Parathyroid adenoma (tissue), 2 donors: Measurements from ENCODE around the gene PRCP.

ENCODE experiments used
- H2AFZ ChIP-seq: fragments of 300-600 bp; sonication (generic); one replicate; pipeline ENCODE4 v1.7.0; 2017; ENCODE audit warnings: antibody characterized with exemption, mild to moderate bottlenecking
- H3K27ac ChIP-seq: fragments of 300-600 bp; sonication (generic); one replicate; pipeline ENCODE4 v1.7.0; 2017
- H3K27me3 ChIP-seq: fragments of 300-600 bp; sonication (generic); one replicate; pipeline ENCODE4 v1.7.0; 2017; ENCODE audit warnings: low read length; ENCODE audit not compliant: control insufficient read depth, insufficient read depth
- H3K36me3 ChIP-seq: fragments of 300-600 bp; sonication (generic); one replicate; pipeline ENCODE4 v1.7.0; 2017; ENCODE audit warnings: low read length; ENCODE audit not compliant: control insufficient read depth, insufficient read depth
- H3K4me1 ChIP-seq: fragments of 300-600 bp; sonication (generic); one replicate; pipeline ENCODE4 v1.7.0; 2017; ENCODE audit warnings: control low read depth
- H3K4me2 ChIP-seq: fragments of 300-600 bp; sonication (generic); one replicate; pipeline ENCODE4 v1.7.0; 2017; ENCODE audit warnings: low read length
- H3K4me3 ChIP-seq: fragments of 300-600 bp; sonication (generic); one replicate; pipeline ENCODE4 v1.7.0; 2017; ENCODE audit warnings: low read depth, low read length
- H3K79me2 ChIP-seq: fragments of 300-600 bp; sonication (generic); one replicate; pipeline ENCODE4 v1.7.0; 2017; ENCODE audit warnings: control low read depth
- H3K9ac ChIP-seq: fragments of 300-600 bp; sonication (generic); one replicate; pipeline ENCODE4 v1.7.0; 2017; ENCODE audit warnings: mild to moderate bottlenecking
- H3K9me3 ChIP-seq: fragments of 300-600 bp; sonication (generic); one replicate; pipeline ENCODE4 v1.7.0; 2017; ENCODE audit warnings: low read length; ENCODE audit not compliant: control insufficient read depth
- TF ChIP-seq, protein P1 (sequence below): fragments of 300-600 bp; sonication (generic); IDR thresholded peaks from one replicate; pipeline ENCODE4 v1.7.0; 2017; ENCODE audit warnings: antibody characterized with exemption, mild to moderate bottlenecking
- donor health status: primary hyperparathyroidism.

PRCP gene

DNA sequence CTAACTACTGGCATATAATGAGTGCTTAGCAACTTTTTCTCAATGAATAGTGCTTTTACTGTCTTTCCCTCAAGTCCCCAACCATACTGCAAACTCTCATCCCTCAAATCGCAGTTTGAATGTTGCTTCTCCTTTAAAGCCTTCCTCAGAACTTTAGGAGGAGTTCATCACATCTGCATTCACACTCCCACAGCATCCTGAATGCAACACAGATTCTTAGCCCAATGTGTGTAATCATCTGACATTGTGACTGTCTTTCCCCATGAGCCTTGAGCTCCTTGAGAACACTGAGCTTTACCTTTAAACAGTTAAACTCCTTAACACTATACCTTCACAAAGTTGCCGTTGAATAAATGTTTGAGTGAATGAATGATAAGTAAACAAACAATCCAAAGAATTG is 84.8 kb downstream of the PRCP start:
- Histone ChIP-seq H3K27me3 (no peaks in the 10 kb centered on the region), H3K36me3 (no peaks in the 10 kb centered on the region), H2AFZ (no peak overlapping the region), H3K9me3 (no peaks in the 10 kb centered on the region), H3K27ac (no peak overlapping the region), H3K9ac (no peak overlapping the region), H3K4me2 (no peak overlapping the region), H3K79me2 (no peaks in the 10 kb centered on the region), H3K4me1 (no peaks in the 10 kb centered on the region), H3K4me3 (no peak overlapping the region)
- TF ChIP-seq, protein P1, sequence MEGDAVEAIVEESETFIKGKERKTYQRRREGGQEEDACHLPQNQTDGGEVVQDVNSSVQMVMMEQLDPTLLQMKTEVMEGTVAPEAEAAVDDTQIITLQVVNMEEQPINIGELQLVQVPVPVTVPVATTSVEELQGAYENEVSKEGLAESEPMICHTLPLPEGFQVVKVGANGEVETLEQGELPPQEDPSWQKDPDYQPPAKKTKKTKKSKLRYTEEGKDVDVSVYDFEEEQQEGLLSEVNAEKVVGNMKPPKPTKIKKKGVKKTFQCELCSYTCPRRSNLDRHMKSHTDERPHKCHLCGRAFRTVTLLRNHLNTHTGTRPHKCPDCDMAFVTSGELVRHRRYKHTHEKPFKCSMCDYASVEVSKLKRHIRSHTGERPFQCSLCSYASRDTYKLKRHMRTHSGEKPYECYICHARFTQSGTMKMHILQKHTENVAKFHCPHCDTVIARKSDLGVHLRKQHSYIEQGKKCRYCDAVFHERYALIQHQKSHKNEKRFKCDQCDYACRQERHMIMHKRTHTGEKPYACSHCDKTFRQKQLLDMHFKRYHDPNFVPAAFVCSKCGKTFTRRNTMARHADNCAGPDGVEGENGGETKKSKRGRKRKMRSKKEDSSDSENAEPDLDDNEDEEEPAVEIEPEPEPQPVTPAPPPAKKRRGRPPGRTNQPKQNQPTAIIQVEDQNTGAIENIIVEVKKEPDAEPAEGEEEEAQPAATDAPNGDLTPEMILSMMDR = no peak

DNA sequence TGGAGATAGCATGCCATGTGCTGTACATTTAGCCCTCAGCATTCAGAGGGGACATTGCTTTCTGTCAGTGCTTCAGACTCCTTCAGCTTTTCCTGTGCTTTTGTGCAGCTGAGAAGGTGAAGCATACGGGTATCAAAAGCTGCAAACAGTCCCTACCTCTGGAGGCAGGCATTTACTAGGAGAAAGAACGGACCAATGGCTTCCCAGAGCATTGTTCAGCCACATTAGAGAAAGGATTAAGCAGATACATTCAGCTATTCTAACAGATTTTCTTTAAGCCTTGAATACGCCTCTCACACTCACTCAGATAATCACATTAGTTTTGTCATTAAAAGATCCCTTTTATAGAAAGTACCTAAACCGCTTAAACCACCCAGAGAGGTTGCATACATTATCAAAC is 85.9 kb downstream of the PRCP start:
- Histone ChIP-seq H3K9me3 (no peaks in the 10 kb centered on the region), H3K9ac (no peak overlapping the region), H3K79me2 (no peaks in the 10 kb centered on the region), H3K4me1 (no peaks in the 10 kb centered on the region), H3K4me3 (no peak overlapping the region), H3K36me3 (no peaks in the 10 kb centered on the region), H2AFZ (no peak overlapping the region), H3K27me3 (no peaks in the 10 kb centered on the region), H3K27ac (no peak overlapping the region), H3K4me2 (no peak overlapping the region)
- TF ChIP-seq, protein P1 = no peak

DNA sequence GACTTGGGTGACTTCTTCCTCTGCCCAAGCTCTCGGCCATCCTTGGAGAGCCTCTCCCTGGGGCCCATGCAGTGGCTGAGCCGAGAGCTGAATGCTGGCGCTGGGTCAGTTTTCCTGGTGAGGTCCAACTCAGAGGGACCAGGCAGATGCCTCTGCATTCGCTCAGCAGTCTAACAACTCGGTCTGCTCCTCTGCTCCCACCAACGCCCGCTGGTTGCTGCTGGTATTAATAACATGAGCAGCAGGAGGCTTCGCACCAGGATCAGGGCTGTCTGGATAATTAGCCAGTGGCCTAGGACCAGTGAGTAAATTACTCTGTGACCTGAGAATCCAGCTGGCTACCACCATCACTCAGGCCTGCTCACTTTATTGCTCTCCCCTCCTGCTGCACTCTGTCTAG is 88.9 kb downstream of the PRCP start:
- Histone ChIP-seq H3K9ac (no peak overlapping the region), H3K79me2 (no peaks in the 10 kb centered on the region), H3K36me3 (no peaks in the 10 kb centered on the region), H3K27ac (no peak overlapping the region), H3K9me3 (no peaks in the 10 kb centered on the region), H3K4me1 (no peaks in the 10 kb centered on the region), H3K4me2 (no peak overlapping the region), H3K27me3 (no peaks in the 10 kb centered on the region), H3K4me3 (no peak overlapping the region), H2AFZ (no peak overlapping the region)
- TF ChIP-seq, protein P1 = no peak

DNA sequence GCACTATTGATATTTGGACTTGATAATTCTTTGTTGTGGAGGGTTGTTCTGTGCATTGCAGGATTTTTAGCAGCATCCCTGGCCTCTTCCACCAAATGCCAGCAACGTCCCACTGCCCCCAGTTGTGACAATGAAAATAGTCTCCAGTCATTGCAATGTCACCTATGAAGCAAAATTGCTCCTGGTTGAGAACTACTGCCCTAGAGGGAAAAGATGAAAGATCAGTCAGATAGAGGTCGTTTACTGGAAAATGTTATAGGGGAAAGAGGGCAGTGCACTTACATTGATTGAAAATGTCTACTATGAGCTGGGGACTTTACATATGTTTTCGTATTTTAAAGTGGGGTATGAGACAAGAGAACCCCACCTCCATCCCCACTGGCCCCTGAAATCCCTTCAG is 89.5 kb downstream of the PRCP start:
- H3K9ac ChIP-seq = no peak overlapping the region
- H3K4me1 ChIP-seq = no peaks in the 10 kb centered on the region
- H3K27ac ChIP-seq = no peak overlapping the region
- H3K27me3 ChIP-seq = no peaks in the 10 kb centered on the region
- H3K36me3 ChIP-seq = no peaks in the 10 kb centered on the region
- TF ChIP-seq, protein P1 = no peak
- H3K4me3 ChIP-seq = no peak overlapping the region
- H2AFZ ChIP-seq = no peak overlapping the region
- H3K4me2 ChIP-seq = no peak overlapping the region
- no peaks in the 10 kb centered on the region for H3K9me3 ChIP-seq
- no peaks in the 10 kb centered on the region for H3K79me2 ChIP-seq

DNA sequence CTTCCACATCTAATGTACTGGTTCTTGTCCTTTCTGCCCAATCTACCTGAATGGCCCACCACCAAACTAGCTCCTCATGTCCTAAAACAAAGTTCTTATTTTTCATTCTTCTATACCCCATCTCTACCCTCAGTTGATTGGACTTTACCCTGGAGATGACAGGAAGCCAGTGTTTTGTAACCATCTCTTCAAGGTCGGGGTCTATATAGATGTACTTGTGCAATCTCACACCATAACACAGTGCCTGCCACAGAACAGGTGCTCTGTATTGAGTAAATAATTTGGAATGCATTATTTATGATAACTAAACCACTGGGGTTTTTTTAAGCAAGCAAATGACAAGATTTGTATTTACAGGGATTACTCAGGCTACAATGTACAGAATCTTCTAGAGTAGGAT is 89.9 kb downstream of the PRCP start:
- Histone ChIP-seq H2AFZ (no peak overlapping the region), H3K9me3 (no peaks in the 10 kb centered on the region), H3K4me1 (no peaks in the 10 kb centered on the region), H3K79me2 (no peaks in the 10 kb centered on the region), H3K4me2 (no peak overlapping the region), H3K27ac (no peak overlapping the region), H3K36me3 (no peaks in the 10 kb centered on the region), H3K4me3 (no peak overlapping the region), H3K9ac (no peak overlapping the region), H3K27me3 (no peaks in the 10 kb centered on the region)
- TF ChIP-seq, protein P1 = no peak
